ENCODE data around the gene PIP5KL1.
A peak's percentile ranks its signal among the peaks of the same experiment; 100 is the strongest.

PIP5KL1 gene

GRCh38 chr9:127930231-127931091 lies at the start of gene PIP5KL1:
TSS of gene PIP5KL1 (minus strand) at chr9:127930777. CDS start at chr9:127930752, 25 bp downstream.
- no peaks in the 10 kb centered on the region for H3K9me3 Mint-ChIP-seq
- H3K4me3 Mint-ChIP-seq: peak within 1 kb of the TSS; percentile 71 to 79
- peaks cover 83% of the 10 kb centered on the region for H3K4me1 Mint-ChIP-seq
- H3K27ac Mint-ChIP-seq: peak within 1 kb of the TSS in 1 of 2 donors; percentile 76
- ATAC-seq (peak; percentile 72), DNase-seq (peak; percentile 65 to 71)
- peaks cover 26% of the 10 kb centered on the region for H3K27me3 Mint-ChIP-seq

GRCh38 chr9:127980060-127980705 lies 49.6 kb upstream of the PIP5KL1 start:
- ATAC-seq (peak; percentile 22), DNase-seq (peak; percentile 69 to 76)
- Mint-ChIP-seq H3K9me3 (no peaks in the 10 kb centered on the region), H3K4me3 (peak overlapping the region; percentile 85 to 92), H3K4me1 (peaks cover 61% of the 10 kb centered on the region), H3K27ac (peak overlapping the region; percentile 80 to 98), H3K27me3 (no peaks in the 10 kb centered on the region)

GRCh38 chr9:127979333-127980059 lies 48.9 kb upstream of the PIP5KL1 start:
- Mint-ChIP-seq H3K4me3 (peak overlapping the region; percentile 85 to 92), H3K9me3 (no peaks in the 10 kb centered on the region), H3K4me1 (peaks cover 61% of the 10 kb centered on the region), H3K27me3 (no peaks in the 10 kb centered on the region), H3K27ac (peak overlapping the region; percentile 92 to 98)
- ATAC-seq: no peak
- peak; percentile 56 to 57 for DNase-seq

GRCh38 chr9:127979015-127979332 lies 48.4 kb upstream of the PIP5KL1 start:
- H3K27me3 Mint-ChIP-seq: no peaks in the 10 kb centered on the region
- no peak for DNase-seq
- H3K4me1 Mint-ChIP-seq: peaks cover 64% of the 10 kb centered on the region
- no peak for ATAC-seq
- peak overlapping the region; percentile 85 to 92 for H3K4me3 Mint-ChIP-seq
- peak overlapping the region; percentile 92 to 98 for H3K27ac Mint-ChIP-seq
- H3K9me3 Mint-ChIP-seq: no peaks in the 10 kb centered on the region

GRCh38 chr9:127977884-127978647 lies 47.5 kb upstream of the PIP5KL1 start:
- Mint-ChIP-seq H3K4me3 (peak overlapping the region; percentile 85 to 92), H3K27ac (peak overlapping the region; percentile 69 to 91), H3K9me3 (no peaks in the 10 kb centered on the region), H3K27me3 (no peaks in the 10 kb centered on the region), H3K4me1 (peaks cover 64% of the 10 kb centered on the region)
- DNase-seq: no peak
- no peak for ATAC-seq

- Mint-ChIP-seq H3K4me3 (peak overlapping the region; percentile 85 to 92), H3K9me3 (no peaks in the 10 kb centered on the region), H3K27me3 (no peaks in the 10 kb centered on the region), H3K27ac (peak overlapping the region; percentile 75 to 91), H3K4me1 (peaks cover 64% of the 10 kb centered on the region)
- DNase-seq (no peak), ATAC-seq (no peak)
Observed at GRCh38 chr9:127977009-127977883, 46.7 kb upstream of the PIP5KL1 start.

- H3K4me1 Mint-ChIP-seq: peaks cover 64% of the 10 kb centered on the region
- H3K4me3 Mint-ChIP-seq: peak overlapping the region; percentile 85 to 92
- ATAC-seq (no peak), DNase-seq (no peak)
- H3K27ac Mint-ChIP-seq: peak overlapping the region; percentile 59 to 83
- no peaks in the 10 kb centered on the region for H3K9me3 Mint-ChIP-seq
- no peaks in the 10 kb centered on the region for H3K27me3 Mint-ChIP-seq
Observed at GRCh38 chr9:127976498-127976897, 45.9 kb upstream of the PIP5KL1 start.

- Mint-ChIP-seq H3K27ac (peak overlapping the region; percentile 93 to 99), H3K4me1 (peaks cover 70% of the 10 kb centered on the region), H3K27me3 (no peaks in the 10 kb centered on the region), H3K4me3 (peak overlapping the region; percentile 85 to 92), H3K9me3 (no peaks in the 10 kb centered on the region)
- ATAC-seq (no peak), DNase-seq (no peak)
Observed at GRCh38 chr9:127975376-127976315, 45.1 kb upstream of the PIP5KL1 start.

GRCh38 chr9:127974769-127975261 lies 44.2 kb upstream of the PIP5KL1 start:
- peaks cover 79% of the 10 kb centered on the region for H3K4me1 Mint-ChIP-seq
- peak overlapping the region; percentile 93 to 99 for H3K27ac Mint-ChIP-seq
- H3K4me3 Mint-ChIP-seq: peak overlapping the region; percentile 85 to 92
- no peak for DNase-seq
- ATAC-seq: no peak
- H3K27me3 Mint-ChIP-seq: no peaks in the 10 kb centered on the region
- no peaks in the 10 kb centered on the region for H3K9me3 Mint-ChIP-seq

- ATAC-seq (no peak), DNase-seq (no peak)
- peaks cover 85% of the 10 kb centered on the region for H3K4me1 Mint-ChIP-seq
- H3K4me3 Mint-ChIP-seq: peak overlapping the region; percentile 85 to 92
- H3K9me3 Mint-ChIP-seq: no peaks in the 10 kb centered on the region
- no peaks in the 10 kb centered on the region for H3K27me3 Mint-ChIP-seq
- H3K27ac Mint-ChIP-seq: peak overlapping the region; percentile 88 to 92
Observed at GRCh38 chr9:127974001-127974768, 43.6 kb upstream of the PIP5KL1 start.

GRCh38 chr9:127973169-127974000 lies 42.8 kb upstream of the PIP5KL1 start:
- no peaks in the 10 kb centered on the region for H3K27me3 Mint-ChIP-seq
- peaks cover 93% of the 10 kb centered on the region for H3K4me1 Mint-ChIP-seq
- peak overlapping the region; percentile 37 to 88 for H3K27ac Mint-ChIP-seq
- no peaks in the 10 kb centered on the region for H3K9me3 Mint-ChIP-seq
- peak overlapping the region; percentile 85 to 92 for H3K4me3 Mint-ChIP-seq
- DNase-seq (no peak), ATAC-seq (no peak)

- Mint-ChIP-seq H3K27ac (peak overlapping the region; percentile 95 to 97), H3K27me3 (no peaks in the 10 kb centered on the region), H3K4me1 (peaks cover 100% of the 10 kb centered on the region), H3K9me3 (no peaks in the 10 kb centered on the region), H3K4me3 (peak overlapping the region; percentile 85 to 92)
- DNase-seq: no peak
- no peak for ATAC-seq
Observed at GRCh38 chr9:127972236-127972871, 41.8 kb upstream of the PIP5KL1 start.

All from stimulated activated naive CD8-positive, alpha-beta T cell treated with anti-CD3 and anti-CD28 coated beads, Interleukin-15, amount 100 ng/mL, for 72 hours (primary cell).